GOT3 (cell line): ENCODE measurements around the gene FTO.

Experiments used
- DNase-seq: peaks from one replicate; lab custom pipeline; 2025; ENCODE audit warnings: mixed read lengths; lab: John Stamatoyannopoulos, UW

The FTO gene

DNA sequence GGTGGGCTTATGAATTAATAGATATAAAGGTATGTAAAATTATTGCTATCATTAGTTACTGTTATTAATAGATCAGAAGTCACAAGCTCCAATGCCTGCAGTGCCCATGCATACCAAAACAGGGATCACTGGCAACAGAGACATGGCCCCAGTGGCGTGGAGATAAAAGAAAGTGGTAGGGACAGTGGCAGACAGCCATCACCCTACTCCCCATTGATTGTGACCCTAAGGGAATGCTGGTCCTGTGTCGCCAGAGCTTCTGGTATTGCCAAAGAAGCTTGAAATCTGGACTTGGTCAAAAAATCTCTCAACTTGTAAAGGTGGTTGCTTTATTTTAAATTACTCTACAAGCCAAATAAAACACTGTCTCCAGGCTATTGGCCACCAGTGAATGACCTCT lies 303.5 kb downstream of the FTO start:
- no peak for DNase-seq

DNA sequence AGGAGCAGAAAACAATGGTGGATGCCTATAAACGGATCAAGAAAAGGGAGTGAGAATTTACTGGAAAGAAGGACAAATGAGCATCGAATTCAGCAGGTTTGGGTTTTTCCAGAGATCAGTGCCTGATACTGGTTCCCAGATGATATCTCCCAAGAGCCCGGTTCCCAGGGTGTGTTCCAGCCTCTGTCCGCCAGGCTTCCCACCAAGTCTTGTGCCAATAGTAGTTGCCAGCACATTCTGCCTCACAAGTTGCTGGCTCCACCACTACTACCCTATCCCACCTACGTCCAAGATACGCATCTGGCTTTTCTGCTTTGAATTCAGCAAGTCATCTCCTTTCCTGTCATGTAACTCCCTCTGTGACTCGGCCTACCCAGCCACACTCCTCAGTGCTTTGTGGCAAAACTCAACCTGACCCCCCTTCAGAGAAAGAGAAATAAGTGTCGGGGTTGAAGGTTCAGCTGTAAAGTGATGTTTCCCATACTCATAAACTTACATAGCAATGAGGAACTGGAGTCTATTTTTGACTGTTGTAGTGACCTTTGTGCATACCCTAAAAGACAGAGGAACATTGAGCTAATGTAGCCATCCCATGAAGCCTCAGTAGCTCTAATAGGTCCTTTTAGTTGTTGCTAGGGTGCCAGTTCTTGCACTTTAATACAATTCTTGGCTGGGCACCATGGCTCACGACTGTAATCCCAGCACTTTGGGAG lies 305.7 kb downstream of the FTO start:
- no peak for DNase-seq

DNA sequence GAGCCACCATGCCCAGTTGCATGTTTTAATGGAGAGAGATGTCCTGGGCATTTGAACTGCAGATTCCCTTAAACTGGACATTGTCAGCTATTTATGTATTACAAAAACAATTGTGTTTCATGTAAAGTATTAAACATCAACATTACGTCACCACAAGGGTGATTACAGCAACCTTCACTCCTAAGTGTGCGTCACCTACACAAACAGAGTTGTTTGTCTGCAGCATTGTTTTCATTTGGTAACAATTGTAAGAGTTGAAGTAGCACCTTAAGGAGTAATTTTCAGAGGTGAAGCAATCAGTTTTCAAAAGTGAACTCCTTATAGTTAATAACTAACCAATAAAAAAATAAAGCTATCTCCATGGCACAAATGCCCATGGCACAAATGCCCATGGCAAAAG lies 311.2 kb downstream of the FTO start:
- DNase-seq: no peak

DNA sequence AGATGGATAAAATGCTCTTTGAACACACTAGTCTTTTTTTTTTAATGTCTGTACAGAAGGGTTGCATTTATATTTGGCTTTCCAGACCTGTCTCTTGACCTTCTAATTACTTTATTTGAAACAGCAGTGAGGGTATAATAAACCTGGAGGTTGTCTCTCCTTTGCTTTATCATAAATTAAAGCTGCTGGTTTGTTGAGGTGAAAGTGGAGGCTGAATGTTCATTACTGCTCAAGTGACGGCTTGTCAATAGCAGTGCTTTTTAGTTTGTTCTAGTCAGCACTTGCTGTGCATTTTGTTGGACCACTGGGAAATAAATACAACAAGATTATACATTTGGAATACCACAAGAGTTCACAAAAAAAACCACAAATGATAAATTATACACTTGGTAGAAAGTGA lies 318.4 kb downstream of the FTO start:
- DNase-seq: no peak

DNA sequence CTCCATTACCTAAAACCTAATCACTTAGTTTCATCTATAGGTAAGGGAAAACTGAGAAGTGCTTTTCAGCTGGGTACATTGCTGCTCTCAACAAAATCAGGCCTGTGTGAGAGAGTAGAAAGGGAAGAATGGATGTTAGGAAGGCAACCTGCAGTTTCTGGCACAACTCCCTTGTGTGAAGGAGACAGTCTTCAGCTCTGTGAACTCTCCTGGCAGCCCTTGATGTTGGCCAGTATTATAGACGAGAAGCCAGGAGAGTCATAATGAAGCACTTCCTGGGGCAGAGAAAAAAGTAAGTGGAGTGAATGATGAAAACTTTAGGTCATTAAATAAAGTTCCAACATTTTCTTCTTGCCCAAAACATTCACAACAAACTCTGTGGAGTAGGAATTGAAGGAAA lies 322.5 kb downstream of the FTO start:
- DNase-seq: no peak

DNA sequence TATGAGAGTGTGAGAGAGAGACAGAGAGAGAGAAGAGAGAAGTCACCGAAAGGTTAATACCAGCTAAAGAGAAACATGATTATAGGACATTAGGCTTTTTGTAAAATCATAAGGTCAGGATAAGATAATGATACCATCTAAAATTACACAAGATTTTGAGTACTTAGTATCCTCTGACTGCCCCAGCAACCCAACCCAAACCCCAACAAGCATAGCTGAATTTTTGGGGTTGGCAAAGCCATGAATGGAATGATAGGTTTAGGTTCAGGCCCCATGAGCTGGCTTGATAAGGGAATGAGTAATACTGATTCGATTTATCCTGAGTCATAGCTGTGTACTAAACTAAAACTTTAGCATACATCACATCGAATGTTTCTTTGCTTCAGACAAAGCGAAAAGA lies 323.1 kb downstream of the FTO start:
- DNase-seq: no peak

DNA sequence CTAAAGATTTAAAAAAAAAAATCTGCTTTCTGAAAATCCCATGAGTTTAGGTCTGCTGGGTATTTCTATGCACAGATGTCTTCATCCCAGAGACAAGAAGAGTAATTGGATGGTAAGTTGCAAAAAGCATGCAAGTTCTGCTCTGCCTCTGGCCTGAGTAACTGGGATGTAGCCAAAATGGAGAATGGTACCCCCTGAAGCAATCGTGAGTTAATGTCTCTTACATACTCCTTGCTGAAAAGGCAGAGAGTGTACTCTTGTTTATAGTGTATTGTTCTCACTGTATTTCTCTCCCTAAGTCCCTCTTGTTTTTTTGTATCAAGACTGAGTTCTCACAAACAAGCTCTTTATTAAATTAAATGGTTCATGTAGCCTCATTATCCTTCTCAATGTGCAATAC lies 323.6 kb downstream of the FTO start:
- DNase-seq: no peak

DNA sequence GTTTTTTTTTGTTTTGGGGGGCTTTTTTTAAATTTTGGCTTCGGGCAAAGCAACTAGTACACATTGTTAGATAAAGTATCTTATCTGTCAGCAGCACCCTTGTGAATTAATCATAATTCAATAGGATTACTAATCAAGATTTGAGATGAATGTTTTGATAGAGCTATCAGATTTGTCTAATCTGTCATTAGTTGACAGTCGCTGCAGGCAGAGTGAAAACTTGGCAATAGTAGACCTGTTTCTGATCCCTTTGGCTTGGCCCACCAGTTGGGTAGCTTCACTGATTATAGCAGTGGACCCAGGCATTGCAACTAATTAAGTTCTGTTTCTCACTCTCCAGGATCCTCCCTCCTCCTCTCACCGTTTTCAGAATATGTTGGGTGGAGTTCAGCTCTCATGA lies 324.0 kb downstream of the FTO start:
- no peak for DNase-seq

DNA sequence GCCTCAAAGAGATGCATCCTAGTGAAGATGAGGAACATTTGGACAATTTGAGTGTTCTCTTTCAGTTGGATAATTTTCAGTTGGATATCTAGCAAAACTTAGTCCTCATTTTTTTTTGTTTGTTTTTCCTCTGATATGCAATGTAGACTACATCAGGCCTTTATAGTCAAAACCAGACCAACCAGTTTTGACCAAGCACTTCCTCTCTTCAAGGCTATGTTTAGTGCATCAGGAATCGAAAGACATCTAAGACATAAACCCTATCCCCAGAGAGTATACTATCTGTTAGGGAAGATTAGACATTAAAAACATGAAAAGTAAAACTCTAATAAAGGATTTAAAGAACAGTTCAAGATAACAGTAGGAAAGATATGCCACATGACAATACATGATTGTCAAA lies 326.5 kb downstream of the FTO start:
- no peak for DNase-seq

DNA sequence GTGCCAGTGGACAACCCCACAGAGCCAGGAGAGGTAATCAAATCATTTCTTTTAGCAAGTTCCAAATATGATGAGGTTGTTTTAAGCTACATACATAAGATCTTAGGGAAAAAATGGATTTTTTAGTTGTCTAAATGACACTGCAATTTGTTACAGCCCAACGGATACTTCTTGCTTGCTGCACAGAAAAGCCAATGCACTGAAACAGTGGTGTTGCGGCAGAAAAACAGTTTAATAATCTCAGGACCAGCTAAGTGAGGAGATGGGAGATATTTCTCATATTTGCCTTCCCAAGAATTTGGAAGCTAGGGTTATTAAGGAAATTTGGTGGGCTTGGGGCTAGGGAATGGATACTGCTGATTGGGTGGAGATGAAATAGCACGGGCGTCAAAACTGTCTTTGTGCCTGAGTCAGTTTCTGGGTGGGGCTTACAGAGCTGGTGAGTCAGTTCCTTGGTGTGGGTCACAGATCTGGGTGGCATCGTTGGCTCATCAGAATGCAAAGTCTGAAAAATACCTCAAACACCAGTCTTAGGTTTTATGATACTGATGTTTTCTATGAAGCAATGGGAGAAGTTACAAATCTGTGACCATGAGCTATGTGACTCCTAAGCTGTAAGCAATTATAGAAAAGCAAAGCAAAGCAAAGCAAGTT lies 327.3 kb downstream of the FTO start:
- DNase-seq: no peak

DNA sequence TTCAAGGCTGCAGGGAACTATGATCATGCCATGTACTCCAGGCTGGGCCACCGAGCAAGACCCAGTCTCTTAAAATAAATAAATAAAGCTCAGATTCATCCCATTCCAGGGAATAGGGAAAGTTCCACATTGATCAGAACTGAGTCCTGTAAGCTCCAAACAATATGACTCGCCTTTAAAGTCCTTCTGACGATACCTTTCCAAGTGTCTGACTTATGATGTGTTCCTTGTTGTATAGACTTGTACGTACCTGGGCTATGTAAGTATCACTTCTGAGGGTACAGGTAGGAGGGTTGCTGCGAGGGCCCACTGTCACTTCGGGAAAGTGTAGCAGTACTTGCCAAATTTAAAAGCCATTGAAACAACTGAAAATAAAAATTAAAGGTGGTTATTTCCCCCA lies 329.8 kb downstream of the FTO start:
- DNase-seq: no peak

DNA sequence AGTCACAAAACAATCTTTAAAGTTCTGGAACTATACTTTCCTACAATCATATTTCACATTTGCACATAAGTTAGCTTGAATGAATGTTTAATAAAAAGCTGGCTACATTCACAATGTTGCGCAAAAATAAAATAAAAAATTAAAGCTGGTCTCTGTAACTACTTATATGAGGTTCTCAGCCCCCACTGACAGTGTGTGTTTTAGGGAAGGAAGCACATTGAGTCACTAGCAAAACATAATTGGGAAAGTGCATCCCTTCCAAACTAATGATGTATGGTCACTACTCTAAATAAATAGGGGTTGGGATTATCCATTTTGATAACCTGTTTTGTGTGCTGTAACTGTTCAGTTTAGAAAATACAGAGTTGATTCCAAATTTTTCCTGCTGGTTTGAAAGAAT lies 330.7 kb downstream of the FTO start:
- no peak for DNase-seq

DNA sequence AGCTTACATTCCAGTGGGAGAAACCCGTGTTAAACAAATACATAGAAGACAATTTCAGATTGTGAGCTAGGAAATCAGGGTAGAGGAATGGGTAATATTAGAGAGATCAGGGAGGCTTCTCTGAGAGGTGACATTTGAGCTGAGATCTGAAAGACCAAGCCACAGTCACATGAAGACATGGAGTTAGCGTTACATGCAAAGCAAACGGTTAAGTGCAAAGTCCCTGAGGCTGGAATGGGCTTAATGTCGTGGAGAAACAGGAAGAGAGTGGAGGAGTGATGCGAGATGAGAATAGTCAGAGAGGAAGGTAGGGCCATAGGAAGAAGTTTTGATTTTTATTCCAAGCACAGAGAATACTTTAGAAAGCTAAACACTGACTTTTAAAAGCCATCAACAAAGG lies 336.5 kb downstream of the FTO start:
- no peak for DNase-seq

DNA sequence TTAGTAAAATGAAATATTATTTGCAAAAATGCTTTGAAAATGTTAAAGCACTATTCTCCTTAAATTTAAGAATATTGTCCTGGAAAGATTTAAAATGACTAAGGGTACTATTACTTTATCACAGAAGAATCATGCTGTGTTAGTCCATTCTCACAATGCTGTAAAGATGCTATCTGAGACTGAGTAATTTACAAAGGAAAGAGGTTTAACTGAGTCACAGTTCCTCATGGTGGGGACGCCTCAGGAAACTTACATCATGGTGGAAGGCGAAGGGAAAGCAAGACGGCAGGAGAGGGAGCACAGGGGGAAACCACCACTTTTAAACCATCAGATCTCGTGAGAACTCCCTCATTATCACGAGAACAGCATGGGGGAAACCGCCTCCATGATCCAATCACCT lies 337.0 kb downstream of the FTO start:
- no peak for DNase-seq

DNA sequence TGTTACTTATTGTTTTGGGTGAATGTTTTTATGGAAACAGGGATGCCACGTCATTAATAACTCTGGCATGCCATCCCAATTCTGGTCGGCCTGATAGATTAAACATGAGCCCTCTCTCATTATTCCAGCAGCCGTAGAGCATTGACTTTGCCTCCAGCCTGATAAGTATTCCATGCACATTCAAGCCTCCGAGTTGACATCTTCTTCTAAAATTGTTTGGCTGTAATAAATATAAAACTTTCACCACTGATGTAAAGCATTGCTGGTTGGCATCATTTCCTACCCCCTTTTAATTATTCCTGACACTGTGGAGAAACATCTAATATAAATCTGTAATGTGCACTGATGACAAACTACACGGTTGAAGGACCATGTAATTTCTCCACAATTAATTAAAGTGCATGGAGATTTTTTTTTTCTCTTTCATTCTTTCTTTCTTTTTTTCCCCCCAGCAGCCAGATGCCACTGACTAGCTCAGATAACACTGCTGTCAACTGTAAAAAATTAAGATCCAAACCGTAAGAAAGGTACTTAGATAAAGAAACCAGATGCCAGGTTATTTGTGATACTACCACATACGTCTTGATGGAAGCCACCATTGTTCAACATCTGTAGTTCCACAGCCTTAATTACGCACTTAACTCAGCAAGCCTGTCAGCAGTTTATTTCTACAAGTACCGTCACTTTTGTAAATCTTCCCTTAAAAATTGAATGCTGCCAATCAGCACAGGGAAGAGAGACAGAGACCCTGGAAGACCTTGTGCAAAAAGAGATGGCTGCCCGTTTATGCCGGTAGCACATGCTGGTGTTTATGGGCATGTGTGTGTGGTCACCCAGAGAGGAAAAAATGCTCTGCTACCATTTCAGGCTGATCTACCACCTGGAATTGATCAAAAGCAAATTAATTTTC lies 344.9 kb downstream of the FTO start:
- DNase-seq: no peak

DNA sequence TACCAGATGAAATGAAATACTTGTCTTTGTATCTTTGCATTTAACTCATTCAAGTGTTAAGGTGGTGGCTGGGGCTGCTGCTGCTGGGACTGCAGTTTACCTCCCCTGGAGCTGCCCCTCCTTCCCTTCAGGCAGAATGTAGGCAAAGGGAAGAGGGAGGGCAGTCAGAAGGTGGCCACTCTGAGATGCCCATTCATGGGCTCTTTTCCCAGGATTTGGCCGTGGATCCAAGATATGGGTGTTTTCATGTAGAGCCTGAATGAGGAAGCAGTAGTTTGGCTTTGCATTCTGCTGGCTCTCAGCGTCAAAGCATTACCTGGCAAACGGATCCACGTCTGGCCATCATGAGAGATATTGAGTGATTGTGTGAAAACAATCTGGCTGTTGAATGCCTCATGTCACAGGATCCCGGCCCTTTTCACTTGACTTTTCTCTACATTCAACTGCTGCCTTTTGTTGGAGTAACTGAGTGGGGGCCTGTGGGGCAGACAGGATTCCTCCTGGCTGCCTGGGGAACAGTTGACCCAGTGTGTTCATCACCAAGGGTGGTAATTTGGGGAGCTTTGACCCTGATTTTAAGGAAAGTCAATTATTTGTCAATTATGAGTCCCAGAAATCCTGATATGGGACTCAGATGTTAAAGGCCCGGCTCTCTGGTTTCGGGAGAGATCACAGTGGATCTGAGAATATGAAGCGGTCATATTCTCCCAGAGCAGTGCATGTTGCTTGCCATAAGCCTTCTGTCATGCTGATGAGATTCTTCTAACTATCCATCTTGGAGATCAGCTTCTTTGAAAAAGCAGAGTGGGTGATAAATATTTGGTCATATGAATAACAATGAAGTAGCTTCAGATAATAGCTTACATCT lies 345.9 kb downstream of the FTO start:
- no peak for DNase-seq

DNA sequence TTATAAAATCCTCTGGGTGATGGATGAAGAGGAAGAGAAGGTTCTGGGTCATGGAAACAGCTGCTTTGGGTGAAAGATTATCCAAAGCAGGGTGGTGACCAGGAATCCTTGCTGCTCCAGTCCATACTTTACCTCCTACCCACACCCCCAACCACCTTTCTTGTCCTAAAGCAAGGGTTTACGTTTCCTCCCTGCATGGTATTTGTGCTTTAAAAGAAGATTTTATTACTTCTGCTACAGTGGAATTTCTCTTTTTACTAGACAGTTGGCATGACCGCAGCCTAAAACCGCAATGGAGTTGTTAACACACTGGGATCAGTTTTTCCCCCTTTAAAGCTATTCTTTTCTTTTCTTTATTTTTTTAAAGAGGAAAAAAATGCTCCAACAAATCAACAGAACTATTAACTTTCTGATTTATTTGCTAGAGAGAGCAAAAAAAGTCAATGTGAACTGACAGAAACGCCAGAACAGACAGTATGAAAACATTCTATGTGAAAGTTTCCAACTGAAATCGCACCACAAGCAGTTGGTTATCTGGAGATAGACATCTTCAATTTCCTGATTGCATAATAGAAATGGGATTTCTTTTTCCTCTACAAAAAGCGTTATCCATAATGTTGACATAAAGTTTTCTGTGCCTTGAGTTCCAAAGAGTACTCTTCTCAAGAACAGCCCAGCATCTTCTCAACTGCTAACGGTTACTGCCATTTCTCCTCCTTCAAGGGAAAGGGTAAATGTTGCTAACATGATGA lies 346.7 kb downstream of the FTO start:
- no peak for DNase-seq

DNA sequence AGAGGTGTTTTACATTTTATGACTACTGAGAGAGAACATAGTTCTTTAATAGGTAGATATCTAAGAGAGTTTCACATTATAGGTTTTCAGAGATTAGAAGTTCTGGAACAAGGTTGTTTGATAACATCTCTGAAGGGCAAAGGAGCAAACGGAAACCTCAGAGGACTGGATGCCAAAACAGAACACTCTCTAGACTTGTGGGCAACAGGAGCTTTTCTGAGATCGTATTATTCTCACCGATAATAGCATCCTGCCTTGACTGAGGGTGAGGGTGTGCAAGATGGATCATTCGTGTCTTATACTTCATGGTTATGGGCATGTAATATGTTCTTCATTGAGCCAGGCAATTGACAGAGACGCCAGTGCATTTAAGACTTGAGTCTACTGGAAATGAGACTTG lies 347.9 kb downstream of the FTO start:
- no peak for DNase-seq

DNA sequence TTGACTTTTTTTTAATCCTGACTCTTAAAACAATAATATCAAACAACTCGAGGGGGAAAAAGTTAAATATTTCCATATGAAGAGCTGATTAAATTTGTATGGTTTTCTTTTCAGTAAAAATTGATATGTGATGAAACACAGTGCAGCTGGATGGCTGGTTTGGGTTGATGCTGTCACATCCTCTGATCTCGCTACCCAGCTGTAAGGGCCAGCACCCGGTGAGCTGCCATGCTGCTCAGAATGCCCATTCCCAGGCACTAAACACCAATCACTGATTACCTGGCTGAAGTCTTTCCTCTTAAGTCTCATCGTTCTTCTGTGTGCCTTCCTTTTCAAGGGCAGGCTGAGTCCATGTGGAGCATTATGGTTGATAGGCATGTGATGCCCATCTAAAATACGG lies 348.3 kb downstream of the FTO start:
- no peak for DNase-seq

DNA sequence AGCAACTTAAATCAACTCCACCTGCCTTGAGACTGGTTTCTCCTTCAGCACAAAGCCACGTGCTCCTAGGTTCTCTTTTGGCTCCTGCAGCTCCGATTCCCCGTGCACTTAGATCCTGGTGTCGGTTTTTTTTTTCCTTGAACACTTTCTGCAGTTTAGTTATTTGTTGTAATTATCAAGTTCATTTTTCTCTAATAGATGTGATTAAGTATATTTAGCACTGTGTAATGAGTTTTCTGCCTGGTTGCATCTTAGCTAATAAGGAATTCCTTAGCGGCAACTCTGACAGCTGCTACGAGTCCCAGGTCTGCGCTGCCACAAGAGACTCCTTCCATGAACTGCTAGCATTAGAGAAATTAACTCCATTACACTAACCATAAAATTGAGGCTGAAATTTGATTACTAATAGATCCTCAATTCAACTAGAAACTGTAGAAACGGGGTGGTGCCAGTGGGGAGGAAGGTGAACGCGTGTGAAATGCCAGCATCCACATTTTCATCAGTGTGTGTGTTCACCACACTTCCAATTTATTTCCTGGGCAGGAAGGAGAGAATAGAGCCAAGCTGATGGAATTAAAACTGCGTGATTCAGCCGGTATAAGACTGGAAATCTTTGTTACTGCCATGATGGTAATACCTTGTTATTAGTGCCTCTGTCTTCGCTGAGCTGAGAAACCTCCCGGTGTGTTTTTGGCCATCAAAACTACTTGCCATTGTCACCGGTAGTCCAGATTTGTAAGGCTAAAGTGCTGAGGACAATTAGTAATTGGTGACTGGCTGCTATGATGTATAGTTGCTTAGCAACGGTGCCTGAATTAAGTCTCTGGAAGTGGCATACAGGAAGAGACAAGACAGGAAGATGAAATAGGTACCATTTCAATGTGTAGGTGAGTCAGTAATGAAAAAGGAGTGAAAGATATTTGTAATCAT lies 350.2 kb downstream of the FTO start:
- DNase-seq: no peak
